SK-N-SH (cell line): Measurements from ENCODE around the gene PPM1L.

Experiments
- CTCF ChIP-seq: fragments of 200-600 bp; sonication (generic); IDR thresholded peaks from 2 replicates; pipeline ENCODE4 v1.6.1; 2017; ENCODE audit warnings: antibody characterized with exemption, mild to moderate bottlenecking, moderate library complexity
- USF2 ChIP-seq: fragments of 150-350 bp; IDR thresholded peaks from 2 replicates; pipeline ENCODE4 v1.6.1; 2017; ENCODE audit warnings: antibody characterized with exemption, low read length, low read depth, borderline replicate concordance
- YY1 ChIP-seq: IDR thresholded peaks from 2 replicates; pipeline ENCODE4 v1.4.0; 2012; ENCODE audit warnings: low read depth, mild to moderate bottlenecking

GRCh38 chr3:160812304-160812703, 56.3 kb downstream of the PPM1L start:
- TF ChIP-seq USF2 (no peak), CTCF (no peak), YY1 (no peak)
